Suppressor macrophage treated with lipopolysaccharide for 1 hour (primary cell): ENCODE data around the gene PCDH19.

Source experiments
- DNase-seq, 3 donors: peaks; one replicate each; pipeline ENCODE4 v3.0.0-alpha.2; 2020 to 2022

Gene PCDH19

GRCh38 chrX:100395781-100396180, 14.3 kb downstream of the PCDH19 start:
- DNase-seq, result no peak

- DNase-seq, result peak in 1 of 3 donors; percentile 2
Observed at GRCh38 chrX:100381619-100382018, 28.5 kb downstream of the PCDH19 start.

DNA sequence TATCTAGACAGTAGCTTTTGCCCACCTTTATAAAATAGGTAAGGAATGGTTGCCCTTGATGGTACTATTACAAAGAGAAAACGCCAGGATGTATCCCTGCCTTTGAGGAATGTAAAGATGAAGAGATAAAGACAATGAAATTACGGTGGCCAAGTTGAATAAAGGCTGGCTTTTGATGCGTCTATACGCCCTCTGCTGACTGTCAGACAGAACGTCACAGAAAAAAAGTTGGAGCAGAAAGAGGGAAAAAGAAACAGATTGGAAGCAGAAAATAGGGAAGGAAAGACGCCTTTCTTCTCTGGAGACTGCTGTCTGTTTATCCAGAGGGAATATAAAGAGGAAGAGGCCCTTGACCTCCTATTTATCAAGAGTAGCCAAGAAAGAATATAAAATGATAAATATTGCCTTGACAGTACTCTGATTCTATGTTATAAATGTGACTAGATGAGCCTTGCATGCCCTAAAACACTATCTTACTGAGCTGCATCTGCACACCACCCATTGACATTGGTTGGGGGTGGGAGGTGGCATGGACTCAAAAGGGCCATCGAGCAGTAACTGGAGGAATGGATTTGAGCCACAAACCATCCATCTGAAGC, 30.6 kb downstream of the PCDH19 start:
- DNase-seq, result peak in 1 of 3 donors; percentile 3

DNA sequence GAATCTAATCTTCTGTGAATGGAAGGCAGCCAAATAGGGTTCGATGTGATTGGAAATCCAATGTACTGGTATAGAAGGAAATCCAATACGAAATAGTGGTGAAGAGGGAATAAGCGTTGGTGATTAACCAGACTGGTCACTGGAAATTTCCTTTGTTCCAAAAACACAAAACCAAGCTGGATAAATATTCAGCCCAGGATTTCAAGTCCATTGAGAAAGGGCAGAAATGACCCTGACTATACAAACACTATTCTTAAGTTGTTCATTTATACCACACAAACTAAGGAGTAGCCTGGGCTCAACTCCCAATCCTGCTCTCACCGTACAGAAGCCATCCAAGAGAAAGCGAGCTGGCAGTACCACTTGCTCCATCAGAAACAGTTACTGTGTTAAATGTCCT, 32.2 kb downstream of the PCDH19 start:
- no peak for DNase-seq

GRCh38 chrX:100376576-100376975, 33.5 kb downstream of the PCDH19 start:
- DNase-seq, result no peak

- DNase-seq, result no peak
Observed at GRCh38 chrX:100373673-100374072, 36.4 kb downstream of the PCDH19 start.

- no peak for DNase-seq
Observed at GRCh38 chrX:100368167-100368566, 41.9 kb downstream of the PCDH19 start.

- no peak for DNase-seq
Observed at GRCh38 chrX:100363896-100364295, 46.2 kb downstream of the PCDH19 start.

GRCh38 chrX:100358766-100359165, 51.3 kb downstream of the PCDH19 start:
- no peak for DNase-seq

- no peak for DNase-seq
Observed at GRCh38 chrX:100356351-100356896, 53.6 kb downstream of the PCDH19 start.

DNA sequence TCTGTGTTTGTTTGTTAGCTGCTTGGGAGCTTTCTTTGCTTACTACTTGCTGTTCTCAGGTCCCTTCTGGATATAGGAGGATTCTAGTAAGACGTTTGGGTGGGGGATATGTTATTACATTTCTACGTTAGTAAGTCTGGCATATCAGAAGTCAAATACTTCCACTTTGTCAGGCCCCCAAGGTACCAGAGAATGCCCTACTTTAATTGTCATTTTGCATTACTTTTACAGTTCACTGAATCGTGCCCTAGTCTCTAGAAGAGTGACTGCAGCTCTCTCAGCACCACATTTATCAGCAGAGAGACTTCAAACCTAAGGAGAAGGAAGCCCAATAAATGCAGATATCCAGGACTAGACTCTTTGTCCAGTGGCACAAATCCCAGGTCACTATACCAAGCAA, 54.4 kb downstream of the PCDH19 start:
- no peak for DNase-seq

DNA sequence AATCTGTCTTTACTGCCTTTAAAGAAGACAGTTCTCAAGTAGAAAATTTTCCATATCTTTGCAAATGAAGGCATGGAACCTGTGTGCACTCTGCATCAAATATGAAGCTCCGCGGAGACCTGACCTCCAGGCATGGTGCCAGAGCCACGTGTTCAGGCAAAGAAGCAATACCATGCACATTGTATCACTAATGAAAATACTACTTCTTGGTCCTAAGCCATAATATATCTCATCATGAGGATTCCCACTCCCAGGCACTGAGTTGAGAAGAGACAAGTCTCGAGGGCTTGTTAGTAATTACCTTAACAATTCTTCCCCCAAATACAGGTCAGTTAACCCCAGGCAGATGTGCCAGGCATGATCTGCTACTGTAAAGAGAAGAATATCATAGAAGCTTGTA, 56.7 kb downstream of the PCDH19 start:
- no peak for DNase-seq

DNA sequence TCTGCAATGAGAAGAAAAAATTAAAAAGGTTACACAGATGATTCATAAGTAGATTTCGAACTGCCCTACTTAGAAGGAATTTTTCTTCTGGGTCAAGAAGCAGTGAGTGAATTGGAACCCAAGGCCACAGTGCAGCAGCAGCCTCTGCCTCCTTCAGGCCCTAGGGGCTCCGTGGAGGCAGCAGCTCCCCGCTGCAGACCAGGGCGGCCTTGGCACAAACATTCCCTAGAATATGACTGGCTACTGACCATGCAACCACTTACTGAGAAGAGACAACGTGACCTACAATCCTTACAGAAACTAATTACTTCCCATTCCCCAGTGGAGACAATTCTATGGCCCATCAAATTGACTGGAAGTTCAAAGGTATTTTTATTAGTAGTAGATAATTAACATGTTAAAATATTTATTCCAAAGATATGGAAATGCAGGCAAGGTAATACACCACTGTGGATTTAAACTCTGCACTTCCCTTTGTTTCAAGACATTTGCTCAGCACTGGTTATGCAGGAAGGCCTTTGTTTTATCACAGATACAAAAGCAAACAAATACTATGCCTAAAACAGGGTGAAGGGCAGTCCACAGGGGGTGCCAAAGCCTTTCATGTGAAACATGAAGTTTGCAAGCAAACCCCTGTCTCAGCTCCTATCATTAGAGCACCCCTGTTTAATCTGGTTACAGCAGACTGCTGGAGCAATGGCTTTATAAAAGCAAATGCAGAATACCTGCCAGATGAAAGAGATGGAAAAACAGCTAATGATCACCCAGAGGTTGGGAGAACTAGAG, 59.2 kb downstream of the PCDH19 start:
- DNase-seq, result no peak

DNA sequence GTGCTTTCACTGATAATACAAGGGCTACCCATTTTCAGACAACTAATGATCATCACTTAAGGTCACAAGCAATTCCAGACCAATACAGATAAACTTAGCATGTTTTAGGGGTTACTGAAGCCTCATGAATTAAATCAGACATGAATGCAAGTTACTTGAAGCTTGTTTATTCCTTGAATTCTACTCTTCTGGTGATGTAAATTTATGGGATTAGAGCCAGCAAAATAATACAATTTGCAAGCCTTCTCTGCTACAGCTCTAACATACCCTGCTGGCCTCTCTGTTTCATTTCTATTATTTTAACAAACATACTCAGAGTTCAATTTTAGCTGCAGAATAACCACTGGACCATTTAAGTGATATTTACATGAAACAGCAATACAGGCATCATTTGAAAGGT, 60.7 kb downstream of the PCDH19 start:
- DNase-seq, result no peak

DNA sequence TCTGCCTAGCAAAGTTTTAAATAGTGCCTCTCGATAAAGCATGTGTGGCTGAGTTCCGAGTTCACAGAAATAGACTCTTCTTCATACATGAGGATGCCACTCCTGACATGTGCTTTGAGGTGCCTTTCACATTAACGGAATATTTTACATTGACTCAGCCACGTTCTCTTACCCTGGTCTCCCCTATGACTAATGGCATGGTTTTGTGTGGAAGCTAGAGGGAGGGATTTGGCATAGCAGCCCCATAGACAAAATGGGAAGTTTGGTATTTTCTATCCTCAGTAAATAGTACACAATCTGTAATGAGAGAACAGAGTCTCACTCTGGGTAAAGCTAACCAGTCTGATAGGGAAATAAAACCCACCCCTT, 68.9 kb downstream of the PCDH19 start:
- no peak for DNase-seq

DNA sequence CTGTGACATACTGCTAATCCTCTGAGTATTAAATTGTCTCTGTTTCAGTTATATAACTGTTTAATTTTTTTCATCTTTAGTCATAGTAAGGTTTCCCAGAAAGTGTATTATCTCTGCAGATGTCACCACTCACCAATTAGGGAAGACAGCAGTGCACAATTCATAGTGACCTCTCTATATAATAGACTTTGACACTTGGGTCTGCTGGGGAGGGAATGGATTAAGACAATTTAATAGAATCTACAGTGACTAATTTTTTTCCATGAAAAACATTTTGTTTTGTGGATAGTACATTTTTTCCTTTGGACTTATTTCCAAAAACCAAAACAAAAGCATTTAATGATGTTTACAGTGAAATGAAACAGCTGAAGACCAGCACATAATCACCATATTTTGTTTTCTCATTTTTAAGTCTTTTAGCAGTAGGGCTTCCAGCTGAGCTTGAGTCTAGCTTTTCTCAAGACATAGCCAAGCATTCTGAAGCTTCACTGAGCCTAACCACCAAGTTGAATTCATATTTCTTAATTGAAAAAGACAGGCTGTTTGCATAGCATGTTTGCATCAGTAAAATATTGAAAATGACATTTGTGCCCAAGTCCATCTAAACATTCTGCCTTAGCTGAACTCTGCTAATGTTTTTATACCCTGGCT, 69.5 kb downstream of the PCDH19 start:
- no peak for DNase-seq

- DNase-seq, result no peak
Observed at GRCh38 chrX:100328351-100328750, 81.7 kb downstream of the PCDH19 start.

GRCh38 chrX:100319716-100320115, 90.4 kb downstream of the PCDH19 start:
- no peak for DNase-seq

DNA sequence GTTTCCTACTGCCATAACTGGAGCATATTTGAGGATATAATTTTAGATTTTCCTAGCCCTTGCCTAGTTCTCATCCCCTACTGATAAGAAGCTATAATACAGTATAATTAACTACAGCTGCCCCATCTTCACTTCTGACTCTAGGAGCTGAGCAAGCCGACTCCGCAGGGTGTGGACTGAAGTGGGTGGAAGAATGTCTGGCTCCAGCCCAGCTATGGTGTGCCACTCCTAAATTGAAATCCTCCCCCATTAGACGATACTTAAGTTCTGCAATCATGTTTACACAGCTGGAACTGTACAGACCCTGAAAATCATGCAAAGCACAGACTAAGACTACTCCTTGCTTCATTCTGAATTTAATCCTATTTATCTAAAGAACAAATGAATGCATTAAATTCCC, 93.1 kb downstream of the PCDH19 start:
- DNase-seq, result no peak

DNA sequence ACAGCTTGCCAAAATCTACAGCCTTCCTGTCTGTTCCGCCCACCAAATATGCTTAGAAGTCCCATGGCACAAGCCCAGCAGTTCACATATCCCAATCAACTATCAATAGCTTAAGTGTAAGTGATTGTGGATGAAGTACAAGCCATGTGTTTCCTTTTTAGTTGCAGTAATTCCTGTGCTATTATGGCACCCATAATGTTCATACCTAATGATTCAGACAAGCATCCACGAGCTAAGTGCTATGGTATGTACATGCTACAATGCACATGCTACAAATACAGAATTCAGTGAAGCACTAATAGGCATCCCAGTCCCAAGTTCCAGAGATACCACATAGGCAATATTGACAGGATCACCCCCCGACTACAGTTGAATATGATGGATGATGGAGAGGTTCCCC, 94.5 kb downstream of the PCDH19 start:
- DNase-seq, result no peak

DNA sequence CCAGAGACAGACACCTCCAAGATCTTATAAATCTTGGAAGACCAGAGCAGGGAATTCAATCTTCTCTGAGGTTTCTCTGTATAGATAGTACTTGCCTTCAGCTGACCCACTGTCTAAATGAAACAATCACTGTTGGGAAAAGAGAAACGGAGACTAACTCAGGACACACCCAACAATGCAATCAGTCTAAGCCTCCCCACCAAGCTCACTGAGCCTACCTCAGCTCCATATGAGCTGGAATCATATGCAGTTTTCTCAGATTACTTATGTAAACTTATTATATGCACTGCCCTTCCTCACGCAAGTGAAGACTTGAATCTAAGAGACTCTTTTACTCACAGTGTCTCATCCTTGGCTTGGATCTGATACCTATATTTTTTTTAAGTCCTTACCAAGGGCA, 110.5 kb downstream of the PCDH19 start:
- DNase-seq, result no peak

DNA sequence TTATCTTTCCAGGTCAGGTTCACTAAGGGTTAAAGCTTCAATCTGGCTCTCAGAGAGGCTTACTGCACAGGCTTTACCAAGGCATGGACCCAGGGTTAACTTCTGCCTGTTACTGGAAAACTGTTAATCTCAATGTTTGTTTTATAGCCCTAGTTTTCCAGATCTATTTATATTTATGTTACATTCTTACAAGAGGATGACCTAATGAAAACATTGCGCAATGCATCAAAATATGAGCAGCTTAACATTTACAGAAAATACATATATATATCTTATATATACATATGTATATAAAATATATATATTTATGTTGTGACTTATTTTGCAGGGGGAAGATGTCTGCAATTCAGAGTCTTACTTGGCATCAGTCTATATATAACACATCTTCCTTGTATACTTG, 112.3 kb downstream of the PCDH19 start:
- no peak for DNase-seq

DNA sequence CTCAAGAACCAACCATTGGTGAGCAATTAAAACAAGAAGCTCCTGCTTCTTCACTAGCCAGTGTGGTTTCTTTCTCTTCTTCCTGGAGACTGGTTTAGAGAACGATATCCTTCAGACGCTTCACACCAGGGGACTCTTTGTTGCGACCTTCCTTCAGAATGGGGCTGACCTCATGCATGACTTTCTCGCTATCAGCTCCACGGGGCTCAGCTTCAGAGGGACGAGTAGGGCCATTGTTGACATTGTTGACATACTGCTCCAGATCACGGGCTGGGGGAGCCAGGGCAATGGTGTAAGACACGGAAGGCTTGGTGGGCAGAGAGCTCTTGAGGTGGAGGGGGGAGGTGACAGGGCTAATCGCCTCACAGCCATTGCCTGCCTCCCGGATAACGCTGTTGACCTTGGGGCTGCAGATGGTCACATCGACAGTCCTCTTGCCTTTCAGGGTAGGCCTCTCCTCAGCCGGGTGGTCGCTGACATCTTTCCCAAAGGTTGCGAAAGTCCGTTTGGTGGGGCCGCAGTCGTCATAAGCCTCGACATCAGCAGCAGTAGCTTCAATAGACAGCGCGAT, 113.8 kb downstream of the PCDH19 start:
- DNase-seq, result no peak

GRCh38 chrX:100294965-100295364, 115.1 kb downstream of the PCDH19 start:
- DNase-seq, result no peak
